GM23338 (cell line): ENCODE data around the gene PBX3. TPM values are rescaled to one million over a fixed set of nuclear protein-coding genes. Genes with fewer than 3 reads are reported as not detected.
A peak's percentile ranks its signal among the peaks of the same experiment; 100 is the strongest.

Source experiments
- ATAC-seq: fragments of 200-7000 bp; cut with Tn5 transposase; 3 replicates; pipeline ENCODE4 v1.9.1; 2020
- DNase-seq: peaks from one replicate; pipeline ENCODE4 v3.0.0-alpha.2; 2015; ENCODE audit warnings: low spot score
- H2AFZ ChIP-seq: fragments of 200-600 bp; sonication (generic); 2 replicates; pipeline ENCODE4 v1.8.0; 2016; ENCODE audit warnings: antibody characterized with exemption, mild to moderate bottlenecking, moderate library complexity
- H3F3A ChIP-seq: fragments of 200-600 bp; sonication (generic); replicated peaks from 2 replicates; pipeline ENCODE4 v1.8.0; 2017; ENCODE audit warnings: antibody characterized with exemption, mixed run types, low read depth
- H3K27ac ChIP-seq: fragments of 200-600 bp; sonication (generic); 2 replicates; pipeline ENCODE4 v1.6.1; 2016; ENCODE audit warnings: low read depth
- H3K27me3 ChIP-seq: fragments of 200-600 bp; sonication (generic); 2 replicates; pipeline ENCODE4 v1.8.0; 2016; ENCODE audit warnings: mild to moderate bottlenecking, mixed run types, moderate library complexity; ENCODE audit not compliant: insufficient read depth
- H3K36me3 ChIP-seq: fragments of 200-600 bp; sonication (generic); 2 replicates; pipeline ENCODE4 v1.8.0; 2016; ENCODE audit warnings: mild to moderate bottlenecking; ENCODE audit not compliant: insufficient read depth
- H3K4me1 ChIP-seq: fragments of 200-600 bp; sonication (generic); 2 replicates; pipeline ENCODE4 v1.8.0; 2016; ENCODE audit warnings: mild to moderate bottlenecking, moderate library complexity; ENCODE audit not compliant: insufficient read depth
- H3K4me2 ChIP-seq: fragments of 200-600 bp; sonication (generic); 2 replicates; pipeline ENCODE4 v1.7.1; 2017; ENCODE audit warnings: mixed run types
- H3K4me3 ChIP-seq: fragments of 200-600 bp; sonication (generic); 2 replicates; pipeline ENCODE4 v1.6.1; 2016; ENCODE audit warnings: mixed run types
- H3K79me2 ChIP-seq: fragments of 200-600 bp; sonication (generic); replicated peaks from 2 replicates; pipeline ENCODE4 v1.8.0; 2017; ENCODE audit warnings: mild to moderate bottlenecking; ENCODE audit not compliant: insufficient read depth
- H3K9me2 ChIP-seq: fragments of 200-600 bp; sonication (generic); 2 replicates; pipeline ENCODE4 v1.8.0; 2017; ENCODE audit not compliant: insufficient read depth
- H4K20me1 ChIP-seq: fragments of 200-600 bp; sonication (generic); replicated peaks from 2 replicates; pipeline ENCODE4 v1.8.0; 2017; ENCODE audit warnings: mild to moderate bottlenecking; ENCODE audit not compliant: insufficient read depth
- H3K27ac Mint-ChIP-seq: 2 replicates; pipeline ENCODE4 v1.8.0; 2020; ENCODE audit warnings: inconsistent platforms, mild to moderate bottlenecking, moderate library complexity, mixed read lengths
- H3K27me3 Mint-ChIP-seq: 3 replicates; pipeline ENCODE4 v1.8.0; 2022; ENCODE audit warnings: low read depth, mild to moderate bottlenecking, moderate library complexity, mixed read lengths, inconsistent platforms; ENCODE audit not compliant: insufficient read depth, poor library complexity
- H3K36me3 Mint-ChIP-seq: 3 replicates; pipeline ENCODE4 v1.8.0; 2021; ENCODE audit warnings: low read depth, mild to moderate bottlenecking, inconsistent platforms, moderate library complexity, mixed read lengths
- H3K4me1 Mint-ChIP-seq: 3 replicates; pipeline ENCODE4 v1.8.0; 2020; ENCODE audit warnings: mild to moderate bottlenecking, inconsistent platforms, mixed read lengths
- H3K4me3 Mint-ChIP-seq: 3 replicates; pipeline ENCODE4 v1.8.0; 2021; ENCODE audit warnings: moderate library complexity, mild to moderate bottlenecking, inconsistent platforms, mixed read lengths
- H3K9me3 Mint-ChIP-seq: 3 replicates; pipeline ENCODE4 v1.8.0; 2020; ENCODE audit warnings: moderate library complexity, mild to moderate bottlenecking, inconsistent platforms, mixed read lengths
- CREB1 ChIP-seq: fragments of 250-450 bp; sonication (Bioruptor Pico); IDR thresholded peaks from 2 replicates; pipeline ENCODE4 v1.5.0; 2020; ENCODE audit warnings: low read depth, mild to moderate bottlenecking, moderate library complexity
- CTCF ChIP-seq, 2 experiments: fragments of 200-600 bp in 1 of 2; sonication (generic) in 1 of 2; conservative IDR thresholded peaks; 2 replicates each; pipeline versions ENCODE4 v1.5.1 to v1.6.1; 2016 to 2017; ENCODE audit warnings: antibody characterized with exemption in 2 of 2, low read depth in 2 of 2, mild to moderate bottlenecking in 2 of 2, moderate library complexity in 1 of 2
- ETS1 ChIP-seq: IDR thresholded peaks from 2 replicates; pipeline ENCODE4 v1.6.1; 2016; ENCODE audit warnings: antibody characterized with exemption
- EZH2 ChIP-seq: fragments of 200-600 bp; sonication (generic); IDR thresholded peaks from one replicate; pipeline ENCODE4 v1.8.0; 2017; ENCODE audit warnings: antibody characterized with exemption, mild to moderate bottlenecking, low read depth; ENCODE audit not compliant: unreplicated experiment
- EZH2phosphoT487 ChIP-seq: fragments of 200-600 bp; sonication (generic); IDR thresholded peaks from one replicate; pipeline ENCODE4 v1.8.1; 2018; ENCODE audit warnings: antibody characterized with exemption; ENCODE audit not compliant: unreplicated experiment
- JUNB ChIP-seq: IDR thresholded peaks from one replicate; pipeline ENCODE4 v1.6.1; 2016; ENCODE audit warnings: antibody characterized with exemption; ENCODE audit not compliant: unreplicated experiment
- NANOG ChIP-seq: IDR thresholded peaks from 2 replicates; pipeline ENCODE4 v1.6.1; 2016; ENCODE audit warnings: antibody characterized with exemption, borderline replicate concordance
- POLR2AphosphoS5 ChIP-seq: IDR thresholded peaks from 2 replicates; pipeline ENCODE4 v1.6.1; 2016; ENCODE audit warnings: antibody characterized with exemption, low read depth
- REST ChIP-seq: IDR thresholded peaks from one replicate; pipeline ENCODE4 v1.6.1; 2018; ENCODE audit warnings: antibody characterized with exemption; ENCODE audit not compliant: unreplicated experiment
- STAT1 ChIP-seq: IDR thresholded peaks from one replicate; pipeline ENCODE4 v1.6.1; 2016; ENCODE audit warnings: antibody characterized with exemption; ENCODE audit not compliant: unreplicated experiment
- ZNF114 ChIP-seq: fragments of 250-450 bp; sonication (Bioruptor Pico); IDR thresholded peaks from 2 replicates; pipeline ENCODE4 v1.5.0; 2020; ENCODE audit warnings: mild to moderate bottlenecking, moderate library complexity
- ZNF331 ChIP-seq: fragments of 250-450 bp; sonication (Bioruptor Pico); IDR thresholded peaks from 2 replicates; pipeline ENCODE4 v1.5.0; 2020; ENCODE audit warnings: low read depth, mild to moderate bottlenecking, moderate library complexity
- ZNF462 ChIP-seq: fragments of 250-450 bp; sonication (Bioruptor Pico); IDR thresholded peaks from 2 replicates; pipeline ENCODE4 v1.5.0; 2020; ENCODE audit warnings: mild to moderate bottlenecking, moderate library complexity
- polyA plus RNA-seq: library from polyadenylated mRNA; unstranded; fragments of >200 nt; fragmentation: Nextera tagmentation; extraction: Ambion mirVana; gene quantifications from 2 replicates; pipeline ENCODE4 v1.2.1, GENCODE V29; 2016
- total RNA-seq: library from RNA; depleted of rRNA; stranded (reverse); fragments of >200 nt; shearing (Covaris generic); gene quantifications from 2 replicates; pipeline ENCODE4 v1.2.3, GENCODE V29; 2014

Gene PBX3
- total and polyA plus RNA-seq, 2 experiments from 2014 or later, result 28.9 to 50.5 TPM

GRCh38 chr9:125842242-125842641, 95.1 kb downstream of the PBX3 start:
- H3K4me1 Mint-ChIP-seq, result peaks cover 45% of the 10 kb centered on the region
- peaks cover 7% of the 10 kb centered on the region; the same call in 2 of the 3 replicates for H3K36me3 Mint-ChIP-seq
- H3K4me3 ChIP-seq, result no peak overlapping the region
- H3K27me3 Mint-ChIP-seq, result no peaks in the 10 kb centered on the region
- H3F3A ChIP-seq, result no peaks in the 10 kb centered on the region
- H3K27me3 ChIP-seq, result no peaks in the 10 kb centered on the region
- no peaks in the 10 kb centered on the region for H3K9me2 ChIP-seq
- H3K27ac Mint-ChIP-seq, result peak overlapping the region; percentile 73
- peaks cover 35% of the 10 kb centered on the region for H3K4me1 ChIP-seq
- no peak overlapping the region for H2AFZ ChIP-seq
- peaks cover 6% of the 10 kb centered on the region; the same call in 2 of the 3 replicates for H3K9me3 Mint-ChIP-seq
- TF ChIP-seq ZNF462 (CRISPR knock-in tag) (no peak), POLR2AphosphoS5 (no peak), JUNB (no peak), ZNF114 (CRISPR knock-in tag) (no peak), NANOG (no peak), ETS1 (no peak), EZH2 (no peak), STAT1 (no peak), EZH2phosphoT487 (no peak), CTCF (conservative IDR thresholded peaks at IDR 0.05; ENCODE audit: low read depth in 2 of 2) (no peak), CREB1 (CRISPR knock-in tag) (no peak), REST (no peak), ZNF331 (CRISPR knock-in tag) (no peak)
- peak overlapping the region; percentile 30; the same call in 1 of the 2 replicates for H3K4me2 ChIP-seq
- H4K20me1 ChIP-seq, result no peaks in the 10 kb centered on the region
- H3K27ac ChIP-seq, result peak overlapping the region; percentile 28; the same call in 1 of the 2 replicates
- peaks cover 95% of the 10 kb centered on the region for H3K79me2 ChIP-seq
- H3K36me3 ChIP-seq, result no peaks in the 10 kb centered on the region
- no peak for ATAC-seq
- H3K4me3 Mint-ChIP-seq, result no peak overlapping the region
- no peak for DNase-seq
